Left ventricle myocardium superior (tissue), 1 donor: ENCODE data around the gene NVL. TPM values are rescaled to one million over a fixed set of nuclear protein-coding genes. Genes with fewer than 3 reads are reported as not detected.

ENCODE experiments used
- ATAC-seq: fragments of 200-7000 bp; cut with Tn5 transposase; one replicate; pipeline ENCODE4 v1.9.1; 2020; ENCODE audit warnings: mild to moderate bottlenecking, moderate library complexity
- DNase-seq: peaks from one replicate; pipeline ENCODE4 v3.0.0-alpha.2; 2020
- intact Hi-C: fragments of 100-400 bp; cut with micrococcal nuclease; formaldehyde crosslinking; loops from one replicate; pipeline ENCODE4 v1.11.0; 2022
- microRNA-seq: library from miRNA; unstranded; fragments of <30 nt; microRNA quantifications from one replicate; pipeline ENCODE4 v1.2.0, GENCODE V29; 2020; ENCODE audit warnings: borderline number of aligned reads
- total RNA-seq: library from RNA; stranded (reverse); fragmentation: NEBNext Ultra II Directional; extraction: Animal tissue kit (Norgen Biotek cat#: 25700); gene quantifications from one replicate; pipeline ENCODE4 v1.2.1, GENCODE V29; 2021
- donor health status: DM: no; HTN: yes; CAD: no; lungs with severe emphysema.

The NVL gene
- total RNA-seq, 1 donor from 2014 or later, result 9.5 TPM

- DNase-seq (no peak), ATAC-seq (no peak)
- intact Hi-C loops, result no loop called here
These were observed 147.7 kb downstream of the NVL start for GRCh38 chr1:224182057-224182865.

GRCh38 chr1:224181453-224181810 lies 148.5 kb downstream of the NVL start:
- no peak for DNase-seq
- intact Hi-C loops, result no loop called here
- no peak for ATAC-seq

- intact Hi-C loops, result no loop called here
- no peak for DNase-seq
- no peak for ATAC-seq
These were observed 149.1 kb downstream of the NVL start for GRCh38 chr1:224180783-224181452.

GRCh38 chr1:224178894-224179293 lies 151.1 kb downstream of the NVL start:
- DNase-seq, result no peak
- intact Hi-C loops, result no loop called here
- no peak for ATAC-seq

GRCh38 chr1:224177356-224177999 lies 152.5 kb downstream of the NVL start:
- intact Hi-C loops, result no loop called here
- ATAC-seq, result no peak
- DNase-seq, result no peak

Small RNA genes within 50 kb of the gene (microRNA-seq; reads per million reads assigned to microRNA genes)
- not detected for gene MIR320B2

Other genes with a start within 250 kb of the NVL start
- 18.1 TPM for gene FBXO28, start 216.1 kb downstream of the NVL start, total RNA-seq
- gene DEGS1, start 146.9 kb downstream of the NVL start, total RNA-seq, result 61.5 TPM
- gene CNIH4, start 26.7 kb upstream of the NVL start, total RNA-seq, result 26.3 TPM
- 62.9 TPM for gene WDR26, start 104.6 kb upstream of the NVL start, total RNA-seq